AG04449 (cell line): Measurements from ENCODE around the gene DHRS7C.

Source experiments
- CTCF ChIA-PET: fragments of 350-600 bp; formaldehyde crosslinking; extraction: SDS; loops from one replicate; lab custom pipeline; 2021; ENCODE audit warnings: antibody characterized with exemption; lab: Yijun Ruan, JAX
- POLR2A ChIA-PET: fragments of 400-600, 350-600 bp; formaldehyde crosslinking; extraction: SDS; loops from one replicate; lab custom pipeline; 2020; ENCODE audit warnings: antibody characterized with exemption, inconsistent platforms; lab: Yijun Ruan, JAX
- DNase-seq: peaks from one replicate; pipeline ENCODE4 v3.0.0-alpha.2; 2010; ENCODE audit warnings: low read depth, low spot score
- H3K4me3 ChIP-seq: 2 replicates; pipeline ENCODE4 v1.5.1; 2011; ENCODE audit warnings: low read depth, mild to moderate bottlenecking, control low read depth, low read length
- TF ChIP-seq, protein P1 (sequence below): IDR thresholded peaks from one replicate; pipeline ENCODE4 v1.5.1; 2011; ENCODE audit warnings: mild to moderate bottlenecking, moderate library complexity, low read length, control low read depth, inconsistent platforms; ENCODE audit not compliant: insufficient read depth; ENCODE audit errors: missing control alignments

The DHRS7C gene

DNA sequence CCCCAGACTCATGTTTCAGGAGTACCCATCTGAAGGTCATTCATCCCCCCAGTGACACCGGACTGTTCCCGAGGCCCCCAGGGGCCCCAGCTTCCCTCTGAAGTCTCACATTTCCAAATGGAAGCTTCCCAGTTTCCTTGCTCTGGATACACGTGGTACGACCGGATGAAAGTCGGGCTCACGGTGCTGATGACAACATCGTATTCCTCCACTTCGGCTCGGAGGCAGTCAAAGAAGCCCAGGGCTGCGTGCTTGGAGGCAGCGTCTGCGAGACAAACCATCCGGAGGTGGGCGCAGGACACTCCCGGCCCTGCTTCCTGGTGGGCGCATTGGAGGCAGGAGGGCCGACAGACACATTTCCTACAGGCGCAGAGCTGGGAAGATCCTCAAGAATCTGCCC lies 18.7 kb downstream of the DHRS7C start:
- POLR2A ChIA-PET = no interaction called here
- no peak for DNase-seq
- TF ChIP-seq, protein P1, sequence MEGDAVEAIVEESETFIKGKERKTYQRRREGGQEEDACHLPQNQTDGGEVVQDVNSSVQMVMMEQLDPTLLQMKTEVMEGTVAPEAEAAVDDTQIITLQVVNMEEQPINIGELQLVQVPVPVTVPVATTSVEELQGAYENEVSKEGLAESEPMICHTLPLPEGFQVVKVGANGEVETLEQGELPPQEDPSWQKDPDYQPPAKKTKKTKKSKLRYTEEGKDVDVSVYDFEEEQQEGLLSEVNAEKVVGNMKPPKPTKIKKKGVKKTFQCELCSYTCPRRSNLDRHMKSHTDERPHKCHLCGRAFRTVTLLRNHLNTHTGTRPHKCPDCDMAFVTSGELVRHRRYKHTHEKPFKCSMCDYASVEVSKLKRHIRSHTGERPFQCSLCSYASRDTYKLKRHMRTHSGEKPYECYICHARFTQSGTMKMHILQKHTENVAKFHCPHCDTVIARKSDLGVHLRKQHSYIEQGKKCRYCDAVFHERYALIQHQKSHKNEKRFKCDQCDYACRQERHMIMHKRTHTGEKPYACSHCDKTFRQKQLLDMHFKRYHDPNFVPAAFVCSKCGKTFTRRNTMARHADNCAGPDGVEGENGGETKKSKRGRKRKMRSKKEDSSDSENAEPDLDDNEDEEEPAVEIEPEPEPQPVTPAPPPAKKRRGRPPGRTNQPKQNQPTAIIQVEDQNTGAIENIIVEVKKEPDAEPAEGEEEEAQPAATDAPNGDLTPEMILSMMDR = no peak
- CTCF ChIA-PET = no interaction called here
- no peak overlapping the region for H3K4me3 ChIP-seq

DNA sequence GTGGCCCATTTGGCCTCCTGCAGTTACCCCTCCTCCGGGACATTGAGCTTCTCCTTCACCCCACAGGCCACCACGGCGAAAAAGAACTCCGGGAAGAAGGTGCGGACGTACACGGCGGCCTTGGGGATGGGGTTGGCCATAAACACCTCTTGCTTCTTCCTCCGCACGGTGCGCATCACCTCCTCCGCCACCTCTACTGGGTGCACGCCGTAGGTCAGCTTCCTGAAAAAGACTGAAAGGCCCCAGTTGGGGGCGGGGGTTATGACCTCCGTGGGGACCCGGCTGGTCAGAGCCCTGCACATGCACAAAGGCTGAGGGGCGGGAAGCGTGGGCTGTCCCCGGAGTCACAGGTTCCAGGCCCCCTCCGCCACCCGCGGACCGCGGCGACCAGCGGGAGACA lies 19.9 kb downstream of the DHRS7C start:
- ChIA-PET POLR2A (no interaction called here), CTCF (no interaction called here)
- H3K4me3 ChIP-seq = no peak overlapping the region
- TF ChIP-seq, protein P1 = no peak
- DNase-seq = no peak

DNA sequence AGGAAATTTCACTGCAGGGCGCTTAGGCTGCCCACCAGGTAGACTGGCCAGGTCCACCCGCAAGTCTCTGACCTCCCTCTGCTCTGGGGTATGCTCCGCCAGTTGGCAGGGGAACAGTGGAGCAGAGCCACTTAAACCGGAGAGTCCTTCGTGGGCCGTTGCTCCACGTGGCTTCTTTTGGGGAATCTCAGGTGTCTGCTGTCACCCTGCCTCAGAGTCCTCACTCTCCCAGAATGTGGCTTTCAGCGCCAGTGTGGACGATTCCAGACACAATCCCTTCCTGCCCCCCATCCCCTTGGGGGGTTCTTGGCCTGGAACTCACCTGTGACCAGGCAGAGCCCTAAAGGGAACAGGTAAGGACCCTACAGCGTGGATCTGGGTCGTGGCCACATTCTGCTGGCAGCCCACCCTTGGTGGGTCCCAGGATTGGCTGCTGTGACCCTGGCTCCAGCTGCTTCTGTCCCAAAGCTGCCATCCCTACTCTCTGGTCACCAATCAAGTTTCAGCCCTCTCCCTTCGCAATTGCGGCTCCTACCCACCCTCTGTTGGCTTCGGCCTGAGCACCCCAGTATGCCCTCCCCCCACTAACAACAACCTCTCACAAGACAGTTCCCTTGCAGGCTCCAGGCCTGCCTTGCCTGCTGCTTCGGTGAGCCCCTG lies 22.2 kb downstream of the DHRS7C start:
- no peak overlapping the region for H3K4me3 ChIP-seq
- ChIA-PET CTCF (interaction anchor here (0.5 to 1.7 kb wide), 10 partner anchors 10 to 236 kb away, joined by 3 to 12 read pairs (median 3); no protein-coding TSS in a partner anchor), POLR2A (no interaction called here)
- no peak for DNase-seq
- TF ChIP-seq, protein P1 = no peak

DNA sequence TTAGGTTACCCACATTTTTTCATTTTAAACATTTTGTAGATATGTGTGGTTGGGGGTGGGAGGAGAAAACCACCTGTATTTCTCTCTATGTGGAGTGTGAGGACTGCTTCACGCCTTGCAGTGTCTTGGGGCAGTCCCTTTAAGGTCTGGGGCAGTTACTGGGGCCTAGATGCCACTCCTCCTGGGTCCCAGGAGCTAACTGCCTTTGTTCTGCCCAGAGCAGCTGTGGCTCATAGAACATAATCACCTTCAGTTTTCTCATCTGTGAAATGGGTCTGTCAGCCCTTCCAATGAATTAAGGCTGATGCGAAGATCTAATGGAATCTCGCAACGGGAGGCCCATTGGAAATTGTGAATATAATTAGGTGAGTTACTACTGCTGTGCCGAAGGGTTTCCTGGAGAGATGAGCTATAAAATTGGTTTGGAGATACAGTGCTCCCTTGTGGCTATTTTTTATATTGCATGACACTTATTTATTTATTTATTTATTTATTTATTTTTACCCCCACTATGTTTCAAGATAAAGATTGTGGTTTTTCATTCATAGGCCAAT lies 22.9 kb downstream of the DHRS7C start:
- ChIA-PET POLR2A (no interaction called here), CTCF (interaction anchor here (0.5 to 1.7 kb wide), 11 partner anchors 9 to 235 kb away, joined by 3 to 12 read pairs (median 3); no protein-coding TSS in a partner anchor)
- DNase-seq = no peak
- TF ChIP-seq, protein P1 = no peak
- H3K4me3 ChIP-seq = no peak overlapping the region

DNA sequence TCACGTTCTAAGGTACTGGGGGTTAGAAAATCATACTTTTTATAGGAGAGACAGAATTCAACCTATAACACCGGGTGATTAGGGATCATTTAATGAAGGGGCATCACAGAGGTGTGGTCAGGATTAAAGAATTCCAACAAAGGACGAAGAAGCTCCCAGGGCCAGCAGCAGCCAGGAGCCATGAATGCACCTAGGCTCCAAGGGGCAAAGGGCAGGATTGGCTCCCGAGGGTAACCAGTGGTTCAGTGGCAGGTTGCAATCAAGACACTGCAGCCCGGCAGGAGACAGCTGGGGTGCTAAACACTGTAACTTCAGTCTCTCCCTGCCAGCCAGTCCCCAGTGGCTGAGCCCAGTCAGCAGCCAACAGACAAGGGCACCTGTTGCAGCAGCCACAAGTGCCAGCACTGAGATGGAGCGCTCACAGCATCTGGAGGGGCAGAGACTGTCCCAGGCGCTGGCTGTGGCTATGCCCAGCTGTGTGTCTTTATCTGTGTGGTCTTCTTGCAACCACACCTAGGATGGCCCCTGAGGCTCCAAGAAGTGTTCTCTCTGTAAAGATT lies 23.9 kb downstream of the DHRS7C start:
- ChIA-PET POLR2A (no interaction called here), CTCF (interaction anchor here (1.4 to 1.7 kb wide), 2 partner anchors 39 to 190 kb away, joined by 8 to 12 read pairs; no protein-coding TSS in a partner anchor)
- no peak overlapping the region for H3K4me3 ChIP-seq
- no peak for DNase-seq
- TF ChIP-seq, protein P1 = no peak

DNA sequence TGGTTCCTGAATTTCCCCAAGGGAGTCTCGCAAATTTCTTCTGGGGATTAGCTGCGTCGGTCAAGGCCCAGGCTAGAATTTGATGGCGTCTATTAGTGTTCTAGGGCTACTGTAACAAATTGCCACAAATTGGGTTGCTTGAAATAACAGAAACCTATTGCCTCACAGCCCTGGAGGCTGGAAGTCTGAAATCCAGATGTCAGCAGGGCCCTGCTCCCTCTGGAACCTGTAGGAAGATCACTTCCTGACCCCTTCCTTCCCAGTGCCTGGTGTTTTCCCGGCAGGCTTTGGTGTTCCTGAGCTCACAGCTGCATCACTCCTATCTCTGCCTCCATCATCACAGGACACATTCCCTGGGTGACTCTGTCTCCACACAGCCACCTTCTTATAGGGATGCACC lies 24.4 kb downstream of the DHRS7C start:
- TF ChIP-seq, protein P1 = no peak
- POLR2A ChIA-PET = no interaction called here
- no peak for DNase-seq
- CTCF ChIA-PET = interaction anchor here (1.0 kb wide), 1 partner anchor 41 kb away, joined by 5 read pairs; no protein-coding TSS in a partner anchor
- no peak overlapping the region for H3K4me3 ChIP-seq
